GM13977 (cell line): ENCODE data around the gene ATP8A2.

Experiments
- DNase-seq: peaks from one replicate; pipeline ENCODE4 v3.0.0; 2012; ENCODE audit warnings: low spot score
- CTCF ChIP-seq: IDR thresholded peaks from 2 replicates; pipeline ENCODE4 v1.5.1; 2012; ENCODE audit warnings: mild to moderate bottlenecking, control low read depth; ENCODE audit not compliant: insufficient read depth; ENCODE audit errors: extremely low read depth, missing control alignments
- in situ Hi-C: fragments of 300-500 bp; cut with MboI; formaldehyde crosslinking; loops from one replicate; pipeline ENCODE4 v1.12.0; 2022; ENCODE audit warnings: low sequenced_read_pairs, low pct_unique_long_range_greater_than_20kb, mixed read lengths, inconsistent platforms; ENCODE audit not compliant: unreplicated experiment

Gene ATP8A2

GRCh38 chr13:25977216-25977615 is 605.4 kb downstream of the ATP8A2 start:
- in situ Hi-C loops: no loop called here
- no peak for TF ChIP-seq CTCF
- DNase-seq: no peak

GRCh38 chr13:25977671-25978070 is 605.9 kb downstream of the ATP8A2 start:
- no peak for DNase-seq

GRCh38 chr13:25978961-25979360 is 607.2 kb downstream of the ATP8A2 start:
- no peak for TF ChIP-seq CTCF
- in situ Hi-C loops: no loop called here
- DNase-seq: no peak

More at GRCh38 chr13:25977671-25978070, 605.9 kb downstream of the ATP8A2 start:
- in situ Hi-C loops: no loop called here
- no peak for TF ChIP-seq CTCF

- in situ Hi-C loops: no loop called here
- TF ChIP-seq CTCF: no peak
- no peak for DNase-seq
Measured at GRCh38 chr13:25979371-25979770, 607.6 kb downstream of the ATP8A2 start.

GRCh38 chr13:25980255-25980654 is 608.5 kb downstream of the ATP8A2 start:
- in situ Hi-C loops: no loop called here
- TF ChIP-seq CTCF: no peak
- DNase-seq: no peak

- DNase-seq: no peak
- TF ChIP-seq CTCF: no peak
- in situ Hi-C loops: no loop called here
Measured at GRCh38 chr13:25981060-25981459, 609.3 kb downstream of the ATP8A2 start.

GRCh38 chr13:25982907-25983306 is 611.1 kb downstream of the ATP8A2 start:
- in situ Hi-C loops: no loop called here
- no peak for TF ChIP-seq CTCF
- no peak for DNase-seq
